Retina (tissue), 1 donor: ENCODE results near the gene NDOR1.

Experiments
- DNase-seq: peaks from one replicate; pipeline ENCODE4 v3.0.0-alpha.2; 2016

Gene NDOR1

DNA sequence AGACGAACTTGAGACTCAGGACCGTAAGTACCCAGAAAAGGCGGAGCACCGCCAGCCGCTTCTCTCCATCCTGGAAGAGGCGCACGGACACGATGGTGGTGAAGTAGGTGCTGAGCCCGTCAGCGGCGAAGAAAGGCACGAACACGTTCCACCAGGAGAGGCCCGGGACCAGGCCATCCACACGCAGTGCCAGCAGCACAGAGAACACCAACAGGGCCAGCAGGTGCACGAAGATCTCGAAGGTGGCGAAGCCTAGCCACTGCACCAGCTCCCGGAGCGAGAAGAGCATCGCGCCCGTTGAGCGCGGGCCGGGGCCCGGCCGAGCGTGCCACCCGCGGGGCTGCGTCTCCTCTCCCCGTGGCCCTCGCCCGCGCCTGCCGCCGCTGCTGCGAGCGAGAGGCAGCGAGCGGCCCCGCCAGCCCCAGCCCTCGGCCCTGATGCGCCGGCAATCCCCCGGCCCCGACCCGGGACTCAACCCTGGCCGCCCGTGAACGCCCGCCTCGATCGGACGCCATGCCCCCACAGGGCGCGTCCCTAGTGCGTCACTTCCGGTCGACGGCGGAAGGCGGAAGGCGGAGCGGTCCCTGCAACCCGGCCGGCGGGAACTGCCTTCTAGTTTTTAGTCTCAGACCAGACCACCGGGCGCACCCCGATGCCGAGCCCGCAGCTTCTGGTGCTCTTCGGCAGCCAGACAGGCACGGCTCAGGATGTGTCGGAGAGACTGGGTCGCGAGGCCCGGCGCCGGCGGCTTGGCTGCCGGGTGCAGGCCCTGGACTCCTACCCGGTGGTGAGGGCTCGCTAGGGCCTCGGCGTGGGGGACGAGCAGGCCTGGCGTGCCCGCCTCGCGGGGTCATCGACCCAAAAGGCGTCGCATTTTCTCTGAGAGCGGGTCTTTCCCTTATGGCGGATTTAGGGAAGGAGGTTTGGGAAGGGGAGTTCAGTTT is at the start of gene NDOR1, which contains the start of gene TMEM203:
Gene NDOR1 (plus strand): TSS at position 575 of the 944 bp plus-strand sequence. CDS start 78 bp downstream, at position 653.
Gene TMEM203 (minus strand): TSS at position 523 of the 944 bp plus-strand sequence. CDS start 234 bp downstream, at position 289.
- DNase-seq, result peak; percentile 95

DNA sequence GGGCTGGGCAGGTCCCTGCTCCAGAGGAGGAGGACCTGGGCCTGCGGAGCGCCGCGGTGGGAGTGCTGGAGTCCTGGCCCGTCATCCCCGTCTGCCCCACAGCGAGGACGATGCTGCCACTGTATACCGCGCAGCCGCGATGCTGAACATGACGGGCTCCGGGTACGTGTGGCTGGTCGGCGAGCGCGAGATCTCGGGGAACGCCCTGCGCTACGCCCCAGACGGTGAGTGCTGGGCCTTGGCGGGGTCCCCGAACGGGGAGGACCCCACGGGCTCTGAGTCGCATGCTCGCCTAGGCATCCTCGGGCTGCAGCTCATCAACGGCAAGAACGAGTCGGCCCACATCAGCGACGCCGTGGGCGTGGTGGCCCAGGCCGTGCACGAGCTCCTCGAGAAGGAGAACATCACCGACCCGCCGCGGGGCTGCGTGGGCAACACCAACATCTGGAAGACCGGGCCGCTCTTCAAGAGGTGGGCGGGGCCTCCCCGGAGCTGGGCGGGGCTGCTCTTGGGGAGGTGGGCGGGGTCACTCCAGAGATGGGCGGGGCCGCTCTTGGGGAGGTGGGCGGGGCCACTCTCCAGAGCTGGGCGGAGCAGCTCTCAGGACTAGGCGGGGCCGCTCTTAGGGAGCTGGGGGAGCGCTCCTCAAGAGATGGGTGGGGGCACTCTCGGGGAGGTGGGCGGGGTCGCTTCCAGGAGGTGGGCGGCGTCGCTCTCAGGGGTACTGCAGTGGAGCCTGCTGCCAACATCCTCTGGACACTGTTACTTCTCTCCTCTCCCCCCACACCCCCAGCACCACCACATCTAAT is 48.7 kb upstream of the NDOR1 start:
- peak; percentile 56 for DNase-seq

DNA sequence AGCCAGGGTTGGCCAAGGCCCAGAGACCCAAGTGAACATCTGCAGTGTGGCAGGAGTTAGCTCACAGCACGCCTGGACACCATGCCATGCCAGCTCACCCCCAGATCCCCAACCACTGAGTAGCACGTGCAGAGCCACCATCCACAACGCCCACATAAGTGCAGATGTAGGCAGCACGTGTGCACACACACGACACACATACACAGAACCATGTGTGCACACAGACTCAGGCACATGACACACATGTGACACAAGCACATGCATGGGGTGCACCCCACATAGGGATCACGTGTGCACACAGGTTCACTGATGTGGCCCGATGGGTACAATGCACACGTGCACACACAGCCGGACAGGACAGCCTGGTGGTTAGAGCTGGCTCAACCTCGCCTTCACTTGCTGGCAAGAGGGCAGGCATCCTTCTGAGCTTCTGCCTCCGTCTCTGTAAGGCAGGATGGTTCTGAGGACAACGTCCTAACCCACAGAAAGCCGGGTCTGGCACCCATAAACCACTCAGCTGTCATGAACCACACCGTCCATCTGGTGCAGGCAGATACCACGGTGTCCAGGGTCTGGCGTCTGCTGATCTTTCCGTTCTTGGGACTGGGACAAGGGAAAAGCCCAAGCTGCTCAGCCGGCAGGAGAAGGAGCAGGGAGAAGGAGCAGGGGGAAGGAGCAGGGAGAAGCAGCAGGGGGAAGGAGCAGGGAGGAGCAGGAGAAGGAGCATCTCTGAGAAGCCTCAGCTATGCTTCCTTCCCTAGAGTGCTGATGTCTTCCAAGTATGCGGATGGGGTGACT is 47.7 kb upstream of the NDOR1 start:
- DNase-seq, result no peak

DNA sequence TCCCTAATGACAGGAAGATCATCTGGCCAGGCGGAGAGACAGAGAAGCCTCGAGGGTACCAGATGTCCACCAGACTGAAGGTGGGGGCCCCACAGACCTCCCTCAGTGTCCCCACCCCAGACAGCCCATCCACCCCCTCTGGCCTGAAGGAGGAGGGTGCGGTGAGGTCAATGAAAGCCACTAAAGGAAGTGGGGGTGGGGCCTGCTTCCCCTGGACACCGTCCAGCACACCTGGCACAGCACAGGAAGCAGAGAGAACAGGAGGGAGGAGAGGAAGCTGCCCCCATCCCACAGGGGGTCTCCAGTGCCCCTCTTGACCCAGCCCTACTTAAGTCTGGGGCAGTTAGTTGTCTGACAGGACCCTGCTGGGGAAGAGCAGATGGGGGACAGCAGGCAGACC is 46.9 kb upstream of the NDOR1 start:
- DNase-seq, result no peak

- DNase-seq, result no peak
These were observed 46.1 kb upstream of the NDOR1 start for GRCh38 chr9:137159105-137160053.

DNA sequence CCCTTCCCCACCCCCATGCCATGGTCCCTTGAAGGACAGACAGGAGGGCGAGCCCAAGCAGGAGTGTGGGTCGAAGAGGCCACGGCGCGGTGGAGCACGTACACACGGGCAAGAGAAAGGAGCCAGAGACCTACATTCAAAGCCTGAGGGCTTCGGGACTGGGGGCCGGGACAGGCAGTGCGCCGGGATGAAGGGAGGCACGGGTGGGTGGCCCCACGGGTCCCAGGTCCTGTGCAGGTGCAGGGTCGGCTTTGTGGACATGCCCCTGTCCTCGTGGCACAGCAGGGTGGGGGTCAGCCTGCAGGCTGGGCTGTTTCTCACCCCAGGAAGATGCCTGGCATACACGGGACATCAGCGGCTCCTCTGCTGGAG is 45.5 kb upstream of the NDOR1 start:
- no peak for DNase-seq

DNA sequence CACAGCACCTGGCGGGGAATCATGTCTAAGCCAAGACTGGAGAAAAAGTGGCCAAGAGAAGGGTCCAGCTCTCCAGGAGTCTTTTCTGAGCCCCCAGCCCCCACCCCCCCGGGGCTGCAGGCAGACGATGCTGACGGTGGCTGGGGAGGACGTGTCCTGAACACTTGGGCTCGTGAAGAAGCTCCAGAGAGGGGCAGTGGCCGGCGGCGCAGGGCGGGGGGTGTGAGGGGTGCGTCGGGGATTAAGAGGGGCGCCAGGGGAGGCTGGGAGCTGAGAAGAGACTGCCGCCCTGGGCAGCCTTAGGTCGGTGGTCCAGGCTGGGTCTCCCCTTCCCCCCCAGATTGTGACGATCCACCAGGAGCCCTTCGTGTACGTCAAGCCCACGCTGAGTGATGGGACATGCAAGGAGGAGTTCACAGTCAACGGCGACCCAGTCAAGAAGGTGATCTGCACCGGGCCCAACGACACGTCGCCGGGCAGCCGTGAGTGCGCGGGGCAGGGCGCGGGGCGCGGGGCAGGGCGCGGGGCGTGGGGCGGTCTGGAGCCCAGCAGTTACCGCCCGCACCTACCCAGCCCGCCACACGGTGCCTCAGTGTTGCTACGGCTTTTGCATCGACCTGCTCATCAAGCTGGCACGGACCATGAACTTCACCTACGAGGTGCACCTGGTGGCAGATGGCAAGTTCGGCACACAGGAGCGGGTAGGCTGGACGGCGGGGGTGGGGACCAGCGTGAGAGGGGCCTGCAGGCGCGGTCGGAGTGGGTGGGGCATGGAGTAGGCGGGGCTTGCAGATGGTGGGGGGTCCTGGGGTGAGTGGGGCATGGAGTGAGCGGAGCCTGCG is 44.6 kb upstream of the NDOR1 start:
- no peak for DNase-seq

DNA sequence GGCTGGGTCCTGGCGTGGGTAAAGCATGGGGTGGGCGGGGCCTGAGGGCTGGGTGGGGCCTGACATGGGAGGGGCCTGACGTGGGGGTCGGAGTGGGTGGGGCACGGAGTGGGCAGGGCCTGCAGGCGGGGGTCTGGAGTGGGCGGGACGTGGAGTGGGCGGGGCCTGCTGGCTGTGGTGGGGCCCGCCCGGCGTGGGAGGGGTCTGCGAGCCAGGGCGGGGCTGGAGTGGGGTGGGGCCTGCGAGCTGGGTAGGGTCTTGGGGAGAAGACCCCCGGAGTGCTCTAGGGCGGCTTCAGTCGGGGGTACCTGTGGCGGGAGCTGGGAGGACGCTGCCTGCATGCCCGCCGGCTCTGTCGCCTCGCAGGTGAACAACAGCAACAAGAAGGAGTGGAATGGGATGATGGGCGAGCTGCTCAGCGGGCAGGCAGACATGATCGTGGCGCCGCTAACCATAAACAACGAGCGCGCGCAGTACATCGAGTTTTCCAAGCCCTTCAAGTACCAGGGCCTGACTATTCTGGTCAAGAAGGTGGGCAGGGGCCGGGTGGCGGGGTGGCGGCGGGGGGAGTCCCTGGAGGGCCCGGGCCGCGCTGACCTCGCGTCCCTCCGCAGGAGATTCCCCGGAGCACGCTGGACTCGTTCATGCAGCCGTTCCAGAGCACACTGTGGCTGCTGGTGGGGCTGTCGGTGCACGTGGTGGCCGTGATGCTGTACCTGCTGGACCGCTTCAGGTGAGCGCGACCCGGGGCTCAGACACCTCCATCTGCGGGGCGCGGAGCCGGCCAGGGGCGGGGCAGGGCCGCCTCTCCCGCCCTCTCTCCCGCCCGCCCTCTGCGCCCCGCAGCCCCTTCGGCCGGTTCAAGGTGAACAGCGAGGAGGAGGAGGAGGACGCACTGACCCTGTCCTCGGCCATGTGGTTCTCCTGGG is 43.7 kb upstream of the NDOR1 start:
- DNase-seq, result no peak

DNA sequence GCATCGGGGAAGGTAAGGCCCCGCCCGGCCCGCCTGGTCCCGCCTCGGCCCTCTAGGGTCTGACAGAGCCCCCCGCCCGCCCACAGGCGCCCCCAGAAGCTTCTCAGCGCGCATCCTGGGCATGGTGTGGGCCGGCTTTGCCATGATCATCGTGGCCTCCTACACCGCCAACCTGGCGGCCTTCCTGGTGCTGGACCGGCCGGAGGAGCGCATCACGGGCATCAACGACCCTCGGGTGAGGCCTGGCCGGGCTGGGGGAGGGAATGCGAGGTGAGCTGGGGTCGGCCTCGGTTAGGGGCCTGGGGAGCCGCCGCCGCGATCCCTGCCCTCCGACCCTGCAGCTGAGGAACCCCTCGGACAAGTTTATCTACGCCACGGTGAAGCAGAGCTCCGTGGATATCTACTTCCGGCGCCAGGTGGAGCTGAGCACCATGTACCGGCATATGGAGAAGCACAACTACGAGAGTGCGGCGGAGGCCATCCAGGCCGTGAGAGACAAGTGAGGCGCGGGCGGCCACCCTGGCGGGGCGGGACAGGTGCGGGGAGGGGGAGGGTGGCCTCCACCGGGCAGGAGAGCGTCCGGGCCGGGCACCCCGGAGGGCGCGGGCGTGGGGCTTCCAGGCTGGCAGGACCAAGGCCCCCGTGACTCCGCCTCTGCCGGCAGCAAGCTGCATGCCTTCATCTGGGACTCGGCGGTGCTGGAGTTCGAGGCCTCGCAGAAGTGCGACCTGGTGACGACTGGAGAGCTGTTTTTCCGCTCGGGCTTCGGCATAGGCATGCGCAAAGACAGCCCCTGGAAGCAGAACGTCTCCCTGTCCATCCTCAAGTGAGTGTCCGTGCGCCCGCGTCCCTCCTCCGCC is 42.8 kb upstream of the NDOR1 start:
- DNase-seq, result no peak

GRCh38 chr9:137163365-137163715 is 42.2 kb upstream of the NDOR1 start:
- no peak for DNase-seq

- no peak for DNase-seq
These were observed 41.7 kb upstream of the NDOR1 start for GRCh38 chr9:137163805-137164204.

GRCh38 chr9:137164370-137165249 is 40.9 kb upstream of the NDOR1 start:
- no peak for DNase-seq

DNA sequence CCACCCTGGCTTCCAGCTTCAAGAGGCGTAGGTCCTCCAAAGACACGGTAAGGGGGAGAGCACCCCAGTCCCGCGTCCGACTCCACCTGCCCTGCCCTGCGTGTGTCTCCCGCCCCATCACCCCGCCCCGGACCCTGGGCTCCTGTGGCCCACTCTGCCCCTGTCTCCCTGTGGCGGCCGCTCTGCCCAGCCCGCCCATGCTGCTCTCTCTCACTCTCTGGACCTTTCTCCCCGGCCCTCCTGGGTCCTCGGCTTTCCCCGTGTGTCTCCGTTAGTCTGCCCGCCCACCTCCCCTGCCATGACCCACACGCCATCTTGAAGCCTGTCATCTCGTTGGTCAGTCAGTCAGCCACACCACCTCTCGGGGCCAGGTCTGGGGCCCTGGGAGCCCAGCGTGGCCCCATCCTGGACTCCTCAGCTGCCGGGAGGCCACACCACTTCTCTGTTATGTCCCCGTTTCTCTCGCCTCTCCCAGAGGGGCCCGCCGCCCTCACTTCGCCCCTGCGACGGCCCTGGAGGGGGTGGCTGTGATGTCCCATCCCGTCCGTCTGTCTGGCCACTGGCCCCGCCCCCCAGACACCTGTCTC is 40.2 kb upstream of the NDOR1 start:
- DNase-seq, result no peak

GRCh38 chr9:137166380-137167229 is 38.9 kb upstream of the NDOR1 start:
- no peak for DNase-seq

DNA sequence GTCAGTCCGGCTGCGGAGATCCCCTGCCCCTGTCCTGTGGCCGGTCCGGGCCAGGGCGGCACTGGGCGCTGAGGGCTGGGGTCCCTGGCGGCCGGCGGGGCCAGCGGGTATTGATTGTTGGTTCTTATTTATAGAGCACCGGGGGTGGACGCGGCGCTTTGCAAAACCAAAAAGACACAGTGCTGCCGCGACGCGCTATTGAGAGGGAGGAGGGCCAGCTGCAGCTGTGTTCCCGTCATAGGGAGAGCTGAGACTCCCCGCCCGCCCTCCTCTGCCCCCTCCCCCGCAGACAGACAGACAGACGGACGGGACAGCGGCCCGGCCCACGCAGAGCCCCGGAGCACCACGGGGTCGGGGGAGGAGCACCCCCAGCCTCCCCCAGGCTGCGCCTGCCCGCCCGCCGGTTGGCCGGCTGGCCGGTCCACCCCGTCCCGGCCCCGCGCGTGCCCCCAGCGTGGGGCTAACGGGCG is 38.2 kb upstream of the NDOR1 start:
- no peak for DNase-seq
